Measurements from ENCODE around the gene SHISA7.

SHISA7 gene

GRCh38 chr19:55385724-55386492, 57.2 kb downstream of the SHISA7 start, which contains the start of gene RPL28:
Gene RPL28 (plus strand): TSS chr19:55385932. CDS start chr19:55386358, 426 bp downstream.
- DNase-seq = peak; percentile 98

- peak; percentile 98 for DNase-seq
These were observed 58.0 kb downstream of the SHISA7 start for GRCh38 chr19:55384920-55385723.

GRCh38 chr19:55384131-55384919, 58.8 kb downstream of the SHISA7 start, which contains the start of gene TMEM238:
Gene TMEM238 (minus strand): TSS chr19:55384292. CDS start chr19:55384259, 33 bp downstream.
- peak; percentile 48 for DNase-seq

- peak; percentile 54 for DNase-seq
These were observed 59.6 kb downstream of the SHISA7 start for GRCh38 chr19:55383279-55384130.

- no peak for DNase-seq
These were observed 60.5 kb downstream of the SHISA7 start for GRCh38 chr19:55382522-55383054.

- no peak for DNase-seq
These were observed 61.1 kb downstream of the SHISA7 start for GRCh38 chr19:55382013-55382412.

- DNase-seq = no peak
These were observed 63.9 kb downstream of the SHISA7 start for GRCh38 chr19:55379174-55379573.

All from NCI-H510A treated with DMSO at 0.1 percent for 48 hours (cell line).